Transverse colon (tissue), 4 donors: ENCODE results near the gene EXD3.
A peak's percentile ranks its signal among the peaks of the same experiment; 100 is the strongest.

Experiments
- EP300 ChIP-seq: sonication (generic); formaldehyde crosslinking; IDR thresholded peaks from one replicate; pipeline ENCODE4 v1.6.1; 2017; ENCODE audit warnings: antibody characterized with exemption, low read depth
- POLR2A ChIP-seq: fragments of 450-650 bp; IDR thresholded peaks from one replicate; pipeline ENCODE4 v1.6.1; 2016; ENCODE audit warnings: antibody characterized with exemption, mild to moderate bottlenecking, moderate library complexity
- POLR2AphosphoS5 ChIP-seq, 3 donors: sonication (generic); formaldehyde crosslinking; IDR thresholded peaks; one replicate each; pipeline ENCODE4 v1.6.1; 2016; ENCODE audit warnings: antibody characterized with exemption in 3 of 3
- TF ChIP-seq, protein P1 (sequence below), 5 experiments: fragments of 200-600 bp in 3 of 5; fragments of 450-650 bp in 2 of 5; sonication (generic) in 3 of 5; IDR thresholded peaks; 1 replicate in 2 of 5; 2 replicates in 3 of 5; pipeline ENCODE4 v1.5.1; 2016 to 2017; ENCODE audit warnings: antibody characterized with exemption in 5 of 5, inconsistent platforms in 3 of 5, mild to moderate bottlenecking in 2 of 5, moderate library complexity in 1 of 5

DNA sequence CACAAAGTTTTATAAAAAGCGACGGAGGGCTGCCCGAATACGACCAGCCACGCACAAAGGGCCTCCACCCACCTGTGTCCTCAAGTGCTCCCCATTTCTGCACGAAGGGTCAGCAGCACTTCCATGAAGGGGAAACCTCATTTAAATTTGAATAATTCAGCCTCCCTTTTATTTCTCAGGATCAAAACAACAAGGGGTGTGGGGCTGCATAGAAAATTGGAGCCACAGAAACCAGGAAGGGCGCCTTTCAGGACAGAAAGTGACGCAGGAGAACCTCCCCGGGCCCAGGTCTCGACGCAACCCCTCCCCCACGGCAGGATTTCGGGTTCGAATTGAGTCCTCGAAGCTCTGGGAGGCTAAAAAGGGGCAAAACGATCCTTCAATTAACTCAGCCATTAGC lies 123.0 kb downstream of the EXD3 start:
- TF ChIP-seq, protein P1, sequence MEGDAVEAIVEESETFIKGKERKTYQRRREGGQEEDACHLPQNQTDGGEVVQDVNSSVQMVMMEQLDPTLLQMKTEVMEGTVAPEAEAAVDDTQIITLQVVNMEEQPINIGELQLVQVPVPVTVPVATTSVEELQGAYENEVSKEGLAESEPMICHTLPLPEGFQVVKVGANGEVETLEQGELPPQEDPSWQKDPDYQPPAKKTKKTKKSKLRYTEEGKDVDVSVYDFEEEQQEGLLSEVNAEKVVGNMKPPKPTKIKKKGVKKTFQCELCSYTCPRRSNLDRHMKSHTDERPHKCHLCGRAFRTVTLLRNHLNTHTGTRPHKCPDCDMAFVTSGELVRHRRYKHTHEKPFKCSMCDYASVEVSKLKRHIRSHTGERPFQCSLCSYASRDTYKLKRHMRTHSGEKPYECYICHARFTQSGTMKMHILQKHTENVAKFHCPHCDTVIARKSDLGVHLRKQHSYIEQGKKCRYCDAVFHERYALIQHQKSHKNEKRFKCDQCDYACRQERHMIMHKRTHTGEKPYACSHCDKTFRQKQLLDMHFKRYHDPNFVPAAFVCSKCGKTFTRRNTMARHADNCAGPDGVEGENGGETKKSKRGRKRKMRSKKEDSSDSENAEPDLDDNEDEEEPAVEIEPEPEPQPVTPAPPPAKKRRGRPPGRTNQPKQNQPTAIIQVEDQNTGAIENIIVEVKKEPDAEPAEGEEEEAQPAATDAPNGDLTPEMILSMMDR (IDR thresholded peaks at IDR 0.05) = no peak
- TF ChIP-seq POLR2A = peak; percentile 29
- TF ChIP-seq POLR2AphosphoS5 (IDR thresholded peaks at IDR 0.05) = peak in 2 of 3 donors; percentile 15 to 56
- no peak for TF ChIP-seq EP300
